ENCODE data around the gene CTNND2.

The CTNND2 gene

DNA sequence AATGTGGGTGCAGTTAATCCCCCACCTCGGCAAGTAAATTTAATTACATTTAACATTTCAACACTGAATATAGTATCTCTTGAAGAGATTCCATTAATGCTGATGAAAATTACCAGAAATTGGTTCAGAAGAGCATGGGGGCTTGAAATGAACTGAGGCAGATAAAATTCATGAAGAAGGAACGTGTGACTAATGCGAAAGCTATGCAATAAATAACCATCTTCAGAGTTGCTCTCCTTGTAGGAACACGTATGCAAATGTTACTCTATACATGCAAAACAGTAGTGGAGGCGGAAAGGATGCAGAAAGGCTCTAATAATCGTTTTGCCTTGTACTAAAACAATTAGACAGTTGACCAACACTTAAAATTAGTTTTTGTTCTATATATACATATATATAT lies 320.2 kb downstream of the CTNND2 start:
- no peak for DNase-seq

DNA sequence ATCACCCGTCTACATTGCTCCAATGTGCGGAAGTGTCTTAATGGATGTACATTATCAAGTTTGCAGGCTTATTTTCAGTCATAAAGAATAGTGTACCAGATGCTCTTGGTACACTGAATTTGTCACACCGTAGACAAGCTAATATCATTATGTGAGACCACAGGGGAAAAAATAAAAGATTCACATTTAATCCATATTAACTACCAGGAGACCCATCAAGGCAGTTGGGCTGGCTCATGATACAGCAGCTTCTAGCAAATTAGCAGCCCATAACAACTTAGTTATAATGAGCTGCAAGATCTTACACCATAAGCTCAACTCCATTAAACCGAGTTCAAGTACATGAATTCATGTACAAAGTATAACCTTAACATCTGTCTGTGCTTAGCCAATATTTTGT lies 324.9 kb downstream of the CTNND2 start:
- no peak for DNase-seq

DNA sequence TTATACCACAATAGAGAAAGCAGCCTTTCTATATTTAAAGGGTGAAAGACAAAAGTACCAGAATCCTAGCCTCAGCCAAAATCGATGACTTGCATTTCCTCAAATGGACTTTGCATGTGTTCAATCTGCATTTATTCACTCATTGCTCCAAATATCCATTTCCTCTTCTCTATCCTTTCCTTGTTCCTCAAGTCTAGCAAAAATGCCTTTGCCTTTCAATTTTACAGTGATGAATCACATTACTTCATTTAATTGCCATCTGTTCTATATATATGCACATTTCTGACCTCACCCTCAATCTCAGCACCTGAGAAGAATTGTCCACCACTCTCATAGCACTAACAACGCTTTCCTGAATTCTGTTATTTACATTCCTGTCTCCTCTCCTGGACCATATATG lies 329.5 kb downstream of the CTNND2 start:
- no peak for DNase-seq

DNA sequence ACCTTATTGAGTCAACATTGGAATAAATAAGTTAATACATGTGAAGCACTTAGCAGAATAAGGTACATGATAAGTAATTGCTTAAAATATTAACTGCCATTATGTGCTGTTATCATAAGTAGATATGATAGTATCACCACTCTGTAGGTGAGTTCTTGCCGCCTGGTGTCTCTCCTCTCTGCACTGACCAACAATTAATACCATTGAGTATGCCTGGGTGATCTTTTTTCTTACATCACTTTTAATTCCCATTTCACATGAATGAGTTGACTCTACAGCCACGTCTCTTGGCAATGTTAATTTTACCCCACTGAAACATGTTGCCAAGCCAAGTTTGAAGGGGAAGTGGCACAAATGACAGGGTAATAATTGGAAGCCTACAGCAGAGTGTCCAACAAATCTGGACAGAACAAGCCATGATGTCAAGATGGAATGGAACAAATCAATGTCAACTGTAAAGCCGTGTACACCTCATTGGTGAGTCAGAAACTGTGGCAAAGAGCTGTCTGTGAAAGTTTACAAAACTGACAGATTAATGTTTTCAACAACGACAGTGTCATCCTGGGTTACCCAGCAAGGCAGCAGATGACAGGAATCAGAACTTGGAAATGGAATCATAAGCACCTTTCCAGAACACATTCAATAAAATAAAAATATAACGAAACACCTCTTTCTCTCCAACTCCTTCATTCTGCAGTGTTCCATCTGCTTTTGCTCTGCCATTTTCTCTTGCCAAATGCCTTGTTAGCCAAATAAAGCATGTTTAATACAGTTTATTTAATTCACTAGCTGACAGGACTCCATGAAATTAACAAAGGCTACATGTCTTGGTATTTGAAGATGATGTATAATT lies 330.9 kb downstream of the CTNND2 start:
- DNase-seq, result no peak

DNA sequence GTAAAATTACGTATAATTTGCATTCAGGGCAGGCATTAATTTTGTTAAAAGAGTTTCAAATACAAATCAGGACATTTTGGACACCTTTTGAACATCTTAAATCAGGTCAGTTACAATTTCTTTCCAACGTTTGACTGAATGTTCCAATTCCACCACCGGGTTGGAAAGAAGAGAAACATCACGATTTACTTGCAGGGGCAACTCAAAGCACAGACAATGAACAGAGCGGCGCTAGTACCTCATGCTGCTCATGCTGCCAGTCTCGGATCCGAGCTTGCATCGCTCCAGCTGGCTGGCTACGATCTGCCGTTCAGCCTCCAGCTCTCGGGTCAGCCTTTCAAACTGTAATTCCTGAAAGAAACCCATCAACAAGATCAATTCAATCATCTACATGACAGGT lies 339.5 kb downstream of the CTNND2 start:
- no peak for DNase-seq

DNA sequence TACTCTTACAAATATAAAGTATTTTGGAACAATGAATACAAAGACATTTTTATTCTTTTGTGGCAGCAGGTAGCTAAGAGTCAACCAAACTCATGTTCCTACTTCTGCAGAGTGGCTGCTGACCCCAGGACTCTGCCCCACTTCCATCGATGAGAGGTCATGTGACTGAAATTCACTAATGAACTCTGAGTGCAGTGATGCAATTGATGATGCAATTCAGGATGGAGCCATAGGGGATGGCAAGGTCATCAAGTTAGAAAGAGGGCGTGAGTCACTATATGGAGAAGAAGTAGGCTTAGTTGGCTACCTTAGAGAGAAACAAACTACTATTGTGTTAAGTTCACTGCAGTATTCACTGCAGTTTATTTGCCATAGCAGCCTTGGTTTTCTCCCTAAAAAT lies 340.4 kb downstream of the CTNND2 start:
- no peak for DNase-seq

DNA sequence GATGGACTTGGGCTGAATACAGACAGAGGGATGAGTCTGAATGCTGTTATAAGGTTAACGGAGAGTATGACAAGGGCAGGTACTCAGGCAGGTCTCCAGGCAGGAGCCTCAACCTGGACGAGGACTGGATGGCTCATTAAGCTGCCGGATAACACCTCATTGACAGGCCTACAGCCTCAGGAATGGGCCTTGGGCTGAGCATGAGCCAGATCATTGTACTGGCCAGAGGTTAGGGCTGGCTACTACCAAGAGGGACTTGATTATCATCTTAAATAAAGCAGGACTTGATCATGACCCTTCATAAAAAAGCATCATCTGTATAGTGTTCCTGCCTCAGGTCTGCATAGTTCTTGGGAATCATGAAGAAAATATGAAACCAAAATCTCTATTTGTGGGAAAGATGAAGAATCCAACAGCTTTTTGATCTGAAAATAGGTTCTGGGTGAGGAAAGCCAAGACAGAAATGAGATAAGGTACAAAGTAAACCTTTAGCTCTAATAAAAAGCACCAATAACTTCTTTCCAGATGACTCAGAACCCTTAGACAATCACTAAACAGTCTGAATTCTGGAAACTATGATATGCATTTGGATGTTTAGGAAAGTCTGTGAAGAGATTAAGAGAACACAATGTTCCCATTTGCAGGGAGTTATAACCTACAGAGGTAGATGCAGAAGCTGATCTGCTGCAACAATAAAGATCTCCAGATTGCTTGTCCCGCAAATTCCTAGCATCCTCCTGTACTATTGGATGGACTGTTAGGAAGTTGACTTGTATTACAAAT lies 343.1 kb downstream of the CTNND2 start:
- DNase-seq, result no peak

DNA sequence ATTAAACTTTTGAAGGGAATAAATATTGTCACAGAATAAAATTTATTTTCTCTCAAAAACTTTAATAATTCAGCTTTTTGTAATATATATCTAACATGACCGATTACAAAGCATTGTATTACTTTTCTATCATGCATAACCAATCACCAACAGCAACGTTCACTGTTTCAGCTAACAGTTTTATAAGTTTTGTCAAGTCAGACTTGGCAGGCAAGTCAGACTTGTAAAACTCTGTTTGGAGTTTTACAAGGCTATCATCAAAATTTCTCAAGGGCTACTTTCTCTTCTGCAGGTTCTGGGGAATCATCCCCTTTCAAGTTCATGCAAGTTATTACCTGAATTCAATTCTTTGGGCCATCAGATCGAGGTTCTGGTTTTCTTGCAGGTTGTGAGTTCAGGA lies 347.2 kb downstream of the CTNND2 start:
- DNase-seq, result no peak

DNA sequence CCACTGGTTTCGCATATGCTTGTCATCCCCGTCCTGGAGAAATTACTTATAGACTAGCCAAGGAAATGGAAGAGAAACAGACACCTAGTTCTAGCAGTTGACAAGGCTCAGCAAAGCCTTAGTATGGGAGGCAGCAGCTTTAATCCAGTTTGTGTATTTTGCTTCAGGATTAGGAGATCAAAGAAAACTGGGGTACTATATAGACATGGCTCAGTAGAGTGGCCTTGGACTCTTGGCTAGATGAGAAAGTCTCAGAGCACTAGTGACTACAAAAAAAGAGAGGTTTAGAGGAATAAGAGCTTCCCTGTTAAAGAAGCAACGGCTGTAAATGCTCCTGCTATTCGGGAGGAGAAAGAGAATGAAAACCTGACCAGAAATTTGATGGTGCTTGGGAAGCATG lies 349.1 kb downstream of the CTNND2 start:
- DNase-seq, result no peak

DNA sequence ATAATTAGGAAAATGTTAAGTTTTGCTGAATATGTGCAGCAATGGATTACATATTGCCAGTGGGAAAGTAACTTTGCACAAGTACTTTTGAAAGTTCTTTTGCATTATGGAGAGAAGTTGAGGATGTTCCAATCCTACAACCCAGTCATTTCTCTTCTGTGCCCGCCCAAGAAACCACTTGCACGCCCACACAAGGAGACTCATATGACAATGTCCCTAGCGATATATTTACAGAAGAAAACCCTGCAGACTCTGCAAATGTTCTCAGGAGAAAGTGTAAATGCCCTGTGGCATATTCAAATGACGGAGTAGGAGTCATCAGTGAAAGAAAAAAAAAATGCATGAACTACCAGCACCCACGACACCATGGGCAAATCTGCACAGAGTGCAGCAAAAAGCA lies 356.5 kb downstream of the CTNND2 start:
- no peak for DNase-seq

DNA sequence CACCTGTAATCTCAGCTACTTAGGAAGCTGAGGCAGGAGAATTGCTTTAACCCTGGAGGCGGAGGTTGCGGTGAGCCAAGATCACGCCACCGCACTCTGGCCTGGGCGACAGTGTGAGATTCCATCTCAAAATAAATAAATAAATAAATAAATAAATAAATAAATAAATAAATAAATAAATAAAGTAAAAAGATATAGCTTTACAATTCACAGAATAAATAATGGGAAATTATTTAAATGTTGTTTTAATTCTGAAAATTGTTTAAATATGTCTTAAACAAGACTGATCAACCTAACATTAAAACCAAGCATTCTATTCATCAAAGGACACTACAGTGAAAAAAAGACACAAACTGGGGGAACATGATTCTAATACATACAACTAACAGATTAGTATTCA lies 357.1 kb downstream of the CTNND2 start:
- DNase-seq, result no peak

DNA sequence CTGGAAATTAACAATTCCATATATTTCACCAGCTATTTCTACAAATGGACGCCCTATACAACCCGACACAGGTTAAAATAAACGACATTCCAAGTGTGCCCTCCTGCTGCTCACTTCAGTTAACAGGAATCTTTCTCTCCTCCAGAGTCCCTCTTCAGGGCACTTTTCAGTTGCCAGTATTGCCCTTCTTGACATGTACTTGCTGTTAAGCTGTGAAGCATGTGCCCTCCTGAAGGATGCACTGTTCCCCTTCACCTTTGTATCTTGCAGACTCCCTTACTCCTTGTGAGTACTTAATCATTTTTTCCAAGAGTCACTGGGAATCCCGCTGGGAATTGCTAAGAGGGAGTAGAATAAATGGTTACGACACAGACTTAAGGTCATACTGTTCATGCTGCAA lies 364.1 kb downstream of the CTNND2 start:
- no peak for DNase-seq

DNA sequence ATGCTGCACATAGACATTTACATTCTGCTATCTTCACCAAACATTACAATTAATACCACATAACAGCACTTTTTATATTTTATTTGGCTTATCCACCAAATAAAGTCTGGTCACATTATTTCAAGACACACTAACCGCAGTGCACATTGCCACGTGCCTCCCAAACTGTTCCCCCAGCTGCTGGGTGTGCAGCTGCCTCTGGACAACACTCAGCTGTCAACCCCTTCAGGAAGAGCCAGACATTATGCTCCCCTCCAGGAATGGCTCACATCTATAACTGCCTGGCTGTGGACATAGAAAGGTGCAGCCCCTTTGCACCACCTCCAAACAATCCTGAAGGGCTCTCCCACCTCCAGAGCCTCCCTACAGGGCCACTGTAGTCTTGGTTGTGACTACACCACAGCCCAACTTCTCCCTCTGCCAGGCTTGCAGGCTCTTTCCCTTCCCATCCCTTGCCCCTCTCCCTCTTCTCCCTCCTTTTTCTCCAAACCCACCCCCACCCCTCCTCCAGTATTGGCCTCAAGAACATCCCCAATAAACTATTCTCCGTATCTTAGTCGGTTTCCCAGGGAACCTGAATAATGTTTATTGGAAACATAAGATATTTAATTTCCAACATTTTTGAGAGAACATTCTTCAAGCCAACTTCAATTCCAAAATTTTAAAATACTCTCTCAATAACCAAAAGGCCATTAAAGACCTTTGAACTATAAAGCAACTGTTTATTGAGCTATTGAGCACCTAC lies 372.3 kb downstream of the CTNND2 start:
- DNase-seq, result no peak

DNA sequence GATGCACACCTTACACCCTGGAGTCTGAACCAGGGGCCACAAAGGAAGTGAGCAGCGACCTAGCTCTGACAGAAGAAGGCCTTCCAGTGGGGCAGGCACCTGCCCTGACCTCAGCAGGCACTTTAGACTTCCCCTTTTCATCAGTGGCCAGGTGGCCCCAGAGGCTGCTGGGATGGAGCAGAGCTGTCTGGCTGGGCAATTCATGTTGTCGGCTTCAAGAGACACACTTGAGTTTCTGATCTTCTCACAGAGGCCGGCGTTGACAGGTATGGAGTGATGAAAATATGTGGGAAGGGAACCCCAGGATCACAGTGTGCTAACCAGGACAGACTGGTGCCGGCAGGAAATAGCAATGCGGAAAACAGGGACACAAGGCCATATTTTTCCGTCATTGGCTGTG lies 375.5 kb downstream of the CTNND2 start:
- DNase-seq, result no peak

DNA sequence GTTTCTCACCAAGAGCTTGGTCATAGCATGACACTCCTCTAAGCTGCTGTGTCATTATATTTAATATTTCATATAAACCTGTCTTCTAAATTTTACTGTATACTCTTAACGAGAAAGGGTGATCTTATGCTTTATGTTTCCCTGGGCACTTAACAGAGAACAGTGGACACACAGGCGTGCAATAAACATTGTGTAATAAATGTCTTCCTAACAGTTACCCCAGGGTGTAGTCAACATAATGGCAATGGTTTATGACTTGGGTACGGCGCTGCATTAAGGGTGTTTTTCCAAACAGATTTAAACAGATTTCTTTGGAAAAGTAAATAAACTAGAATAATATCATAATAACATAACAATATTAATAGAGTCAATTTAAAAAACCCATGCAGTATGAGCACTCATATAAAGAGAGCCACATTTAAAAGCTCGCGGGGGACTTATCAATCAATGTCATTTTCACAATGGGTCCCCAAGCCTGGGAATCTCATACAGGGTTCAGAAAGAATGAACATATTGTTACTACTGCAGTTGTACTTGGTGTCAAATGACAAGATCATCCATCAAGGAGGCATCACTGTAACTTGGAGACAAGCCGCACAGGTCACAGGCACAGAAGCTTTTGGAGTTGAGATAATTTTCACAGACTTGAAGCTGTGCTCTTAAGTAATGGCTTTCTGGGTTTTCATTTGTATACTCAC lies 376.4 kb downstream of the CTNND2 start:
- DNase-seq, result no peak

DNA sequence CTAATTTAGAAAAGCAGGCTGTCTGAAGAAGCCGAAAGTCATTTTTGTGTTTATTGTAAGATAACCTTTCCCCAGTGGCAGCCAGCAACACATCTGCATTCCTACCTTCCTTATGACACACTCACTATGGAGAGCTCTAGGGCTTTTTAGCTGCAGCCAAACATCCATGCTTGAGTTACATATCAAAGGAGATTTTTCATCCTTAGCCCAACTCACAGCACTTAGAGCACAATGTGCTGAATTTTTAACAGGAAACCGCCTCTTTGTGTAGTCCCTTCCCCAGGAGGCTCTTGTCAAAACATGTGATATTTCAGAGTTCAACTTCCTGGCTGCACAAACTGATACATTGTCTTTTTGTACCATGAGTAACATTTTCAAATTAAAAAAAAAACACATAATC lies 379.2 kb downstream of the CTNND2 start:
- DNase-seq, result no peak

DNA sequence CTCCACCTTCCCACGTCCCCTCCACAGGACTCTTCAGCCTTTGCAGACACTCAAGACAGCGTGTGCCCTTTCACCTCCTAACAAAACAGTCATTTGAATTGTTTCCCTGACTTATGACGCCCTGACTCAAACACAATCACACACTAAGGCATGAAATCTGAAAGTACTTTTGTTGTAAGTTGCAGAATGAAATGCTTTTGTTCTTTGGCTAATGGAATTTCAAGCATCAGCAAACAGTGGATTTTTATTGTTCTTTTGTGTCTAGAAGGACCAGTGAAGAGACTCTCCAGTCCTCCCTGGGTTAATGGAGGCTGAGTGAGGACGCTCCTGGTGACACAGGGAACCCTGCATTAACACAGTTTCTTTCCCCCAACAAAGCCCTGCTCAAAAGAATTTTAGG lies 380.1 kb downstream of the CTNND2 start:
- DNase-seq, result no peak

DNA sequence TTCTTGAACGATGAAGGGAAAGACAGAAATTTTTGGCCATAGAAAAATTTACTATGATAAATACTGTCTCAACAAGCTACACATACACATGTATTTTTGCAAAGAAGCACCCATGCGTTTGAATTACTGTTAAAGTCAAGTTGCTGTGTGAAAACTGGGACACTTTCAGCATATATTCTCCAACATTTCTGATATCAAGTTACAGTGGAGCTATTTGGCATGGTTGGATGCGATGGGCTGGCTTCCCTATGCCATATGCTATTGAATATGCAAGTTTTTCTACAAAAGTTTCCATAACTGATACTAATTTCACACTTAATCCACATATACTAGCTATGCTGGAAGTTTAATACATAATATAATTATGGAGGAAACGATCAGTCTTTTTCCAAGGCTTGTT lies 381.4 kb downstream of the CTNND2 start:
- DNase-seq, result no peak

DNA sequence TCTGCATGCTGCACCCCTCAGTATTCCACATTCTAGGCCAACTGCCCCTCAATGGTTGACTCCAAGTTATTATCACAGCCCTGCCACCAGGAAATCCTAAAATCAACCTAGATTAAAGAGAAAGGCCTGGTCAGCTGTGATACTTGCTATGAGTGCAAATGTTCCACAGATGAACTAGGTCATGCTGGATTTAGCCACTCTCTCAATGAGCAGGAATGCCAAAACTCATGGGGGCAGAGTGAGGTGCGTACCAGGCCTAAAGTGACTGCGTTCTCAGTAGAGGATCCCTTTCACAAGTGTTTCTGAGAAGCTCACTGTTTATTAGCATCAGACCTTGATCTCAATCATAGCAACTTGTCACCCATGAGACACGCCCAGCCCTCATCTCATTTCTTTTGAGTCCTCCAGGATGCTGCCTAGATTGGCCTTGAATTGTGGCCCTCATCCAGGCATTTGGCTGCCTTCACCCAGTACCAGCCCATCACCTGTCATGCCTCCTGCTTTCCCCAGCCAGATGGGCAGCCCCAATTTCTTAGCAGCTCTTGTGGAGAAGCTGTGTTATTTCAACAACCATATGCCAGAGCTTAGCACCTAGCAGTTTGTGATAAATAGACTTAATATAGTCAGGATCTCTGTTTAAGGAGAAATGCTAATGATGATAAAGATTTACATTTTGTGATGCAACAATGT lies 383.9 kb downstream of the CTNND2 start:
- DNase-seq, result no peak

DNA sequence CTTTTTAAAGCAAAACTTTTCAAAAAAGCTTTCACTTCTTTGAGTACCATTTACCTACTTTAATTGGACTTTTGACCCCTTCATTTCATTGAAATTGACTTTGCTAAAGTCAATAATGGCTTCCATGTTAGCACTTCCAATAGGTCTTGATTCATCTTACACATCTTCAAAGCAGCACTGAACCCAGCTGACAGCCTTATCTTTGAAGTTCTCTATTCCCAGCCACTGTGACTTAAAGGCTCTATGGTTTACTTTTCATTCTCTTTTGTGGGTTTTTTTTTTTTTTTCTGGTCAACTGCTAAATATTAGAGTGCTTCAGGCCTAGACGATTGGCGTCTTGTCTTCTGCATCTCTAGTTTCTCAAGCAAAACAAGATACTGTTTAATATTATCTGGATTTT lies 385.0 kb downstream of the CTNND2 start:
- DNase-seq, result no peak

DNA sequence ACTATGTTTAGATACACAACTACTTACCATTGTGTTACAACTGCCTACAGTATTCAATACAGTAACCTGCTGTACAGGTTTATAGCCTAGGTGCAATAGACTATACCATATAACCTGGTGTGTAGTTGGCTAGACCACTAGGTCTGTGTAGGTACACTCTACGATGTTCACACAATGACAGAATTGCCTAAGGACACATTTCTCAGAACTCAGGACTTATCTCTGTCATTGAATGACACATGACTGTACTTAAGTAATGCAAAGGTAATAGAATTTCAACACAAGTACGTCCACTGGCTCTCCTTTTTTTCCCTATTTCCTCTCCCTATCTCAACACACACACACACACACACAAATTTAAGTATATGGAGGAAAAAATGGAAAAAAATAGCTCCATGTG lies 385.6 kb downstream of the CTNND2 start:
- DNase-seq, result no peak

DNA sequence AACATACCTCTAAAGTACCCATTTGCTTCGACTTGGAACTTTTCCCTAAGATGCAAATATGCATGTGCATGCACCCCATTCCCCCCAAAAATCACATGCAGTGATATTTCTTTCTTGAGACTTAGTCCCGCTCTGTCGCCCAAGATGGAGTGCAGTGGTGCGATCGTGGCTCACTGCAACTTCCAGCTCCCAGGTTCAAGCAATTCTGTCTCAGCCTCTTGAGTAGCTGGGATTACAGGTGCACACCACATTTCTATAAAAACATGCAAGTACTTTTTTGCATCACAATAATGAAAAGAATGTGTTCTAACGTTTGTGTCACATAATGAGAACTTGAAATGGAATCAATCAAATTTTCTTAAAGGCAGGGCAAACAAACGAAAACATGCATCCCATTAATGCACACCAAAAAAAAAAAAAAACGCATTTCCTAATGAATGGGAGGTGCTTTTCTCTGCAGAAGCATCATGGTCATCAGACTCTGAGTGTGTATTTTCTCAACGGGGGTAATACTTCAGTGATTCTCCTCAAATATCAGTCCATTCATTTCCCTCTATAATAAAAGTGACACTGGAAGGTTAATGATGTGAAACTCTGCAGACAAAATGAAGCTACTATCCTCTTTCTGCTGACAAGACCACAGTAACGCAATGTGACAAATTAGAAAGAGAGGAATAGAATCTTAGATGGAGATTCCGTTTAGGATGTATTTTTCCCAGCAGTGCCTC lies 389.4 kb downstream of the CTNND2 start:
- no peak for DNase-seq

Measured in stimulated activated naive CD4-positive, alpha-beta T cell treated with Interleukin-2 at 50 U/mL for 16 hours (primary cell).